ENCODE data around the gene TRAPPC2L.
"Not testable (repeated sequence)": the region's sequence is repeated elsewhere in the genome, so short reads cannot be mapped to it uniquely, and the experiment has no call there.

Gene TRAPPC2L

GRCh38 chr16:88878967-88879787 lies 22.2 kb downstream of the TRAPPC2L start:
- DNase-seq = no peak

GRCh38 chr16:88879788-88880055 lies 22.8 kb downstream of the TRAPPC2L start:
- no peak for DNase-seq

- DNase-seq = no peak
Measured at GRCh38 chr16:88880226-88881006, 23.5 kb downstream of the TRAPPC2L start.

- DNase-seq = no peak
Measured at GRCh38 chr16:88881007-88881615, 24.2 kb downstream of the TRAPPC2L start.

- no peak for DNase-seq
Measured at GRCh38 chr16:88881675-88882357, 24.9 kb downstream of the TRAPPC2L start.

GRCh38 chr16:88882358-88883030 lies 25.6 kb downstream of the TRAPPC2L start:
- DNase-seq = no peak

GRCh38 chr16:88883117-88883895 lies 26.4 kb downstream of the TRAPPC2L start:
- DNase-seq = no peak

- no peak for DNase-seq
Measured at GRCh38 chr16:88883946-88884345, 27.0 kb downstream of the TRAPPC2L start.

- no peak for DNase-seq
Measured at GRCh38 chr16:88884569-88885271, 27.8 kb downstream of the TRAPPC2L start.

- DNase-seq = no peak
Measured at GRCh38 chr16:88885693-88886280, 28.9 kb downstream of the TRAPPC2L start.

- no peak for DNase-seq
Measured at GRCh38 chr16:88886420-88886844, 29.5 kb downstream of the TRAPPC2L start.

- DNase-seq = no peak
Measured at GRCh38 chr16:88886845-88887521, 30.1 kb downstream of the TRAPPC2L start.

- DNase-seq = no peak
Measured at GRCh38 chr16:88888057-88888456, 31.1 kb downstream of the TRAPPC2L start.

GRCh38 chr16:88888461-88889387 lies 31.8 kb downstream of the TRAPPC2L start:
- no peak for DNase-seq

GRCh38 chr16:88889702-88890352 lies 32.9 kb downstream of the TRAPPC2L start:
- not testable (repeated sequence) for DNase-seq

- no peak for DNase-seq
Measured at GRCh38 chr16:88891083-88891482, 34.2 kb downstream of the TRAPPC2L start.

GRCh38 chr16:88892065-88892464 lies 35.1 kb downstream of the TRAPPC2L start:
- DNase-seq = no peak

All from stimulated activated CD4-positive, alpha-beta T cell treated with anti-CD3 and anti-CD28 coated beads, Interleukin-15, amount 100 ng/mL, for 24 hours (primary cell).